ENCODE measurements around the gene AP4M1. TPM values are rescaled to one million over a fixed set of nuclear protein-coding genes. Genes with fewer than 3 reads are reported as not detected.

Gene AP4M1
- total RNA-seq, 4 donors from 2014 or later = 5.0 to 52.0 (median 33.6) TPM

DNA sequence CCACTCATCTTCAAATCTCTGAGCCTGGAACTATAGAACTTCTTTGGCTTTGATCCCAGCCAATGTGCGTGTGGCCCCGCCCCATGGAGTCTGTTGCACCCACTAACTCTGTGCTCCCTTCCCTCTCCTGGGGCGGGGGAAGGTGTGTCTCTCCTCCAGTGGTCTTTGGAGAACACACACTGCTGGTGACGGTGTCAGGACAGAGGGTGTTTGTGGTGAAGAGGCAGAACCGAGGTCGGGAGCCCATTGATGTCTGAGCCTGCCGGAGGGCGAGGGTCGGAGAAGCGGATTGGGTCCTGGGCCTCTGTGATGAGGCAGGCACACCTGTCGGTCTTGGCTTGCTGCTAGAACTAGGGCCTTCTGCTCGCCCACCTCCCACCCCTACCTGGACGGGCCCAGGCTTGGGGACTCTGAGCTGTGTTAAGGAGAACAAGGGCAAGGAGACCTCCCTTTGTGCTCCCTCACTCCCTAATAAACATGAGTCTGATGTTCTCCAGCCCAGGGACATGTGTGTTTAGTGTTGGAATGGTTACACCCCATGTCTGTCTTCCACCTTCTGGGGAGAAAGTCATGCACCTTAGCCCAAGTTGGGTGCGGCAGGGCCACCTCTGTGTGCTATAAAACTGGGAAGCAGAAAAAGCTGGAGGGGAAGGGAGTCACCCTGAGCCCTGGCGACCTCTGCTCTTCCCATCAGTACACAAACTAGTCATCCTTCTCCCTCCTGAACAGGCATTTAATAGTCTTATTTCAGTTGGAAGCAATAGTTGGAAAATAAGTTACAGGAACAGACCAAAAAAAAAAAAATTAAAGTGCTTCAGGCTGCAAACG lies 52.5 kb downstream of the AP4M1 start:
- no peaks in the 10 kb centered on the region for H3K27me3 ChIP-seq
- H3K36me3 ChIP-seq = no peaks in the 10 kb centered on the region
- no peak for TF ChIP-seq POLR2A (IDR thresholded peaks at IDR 0.05)
- TF ChIP-seq, protein P1, sequence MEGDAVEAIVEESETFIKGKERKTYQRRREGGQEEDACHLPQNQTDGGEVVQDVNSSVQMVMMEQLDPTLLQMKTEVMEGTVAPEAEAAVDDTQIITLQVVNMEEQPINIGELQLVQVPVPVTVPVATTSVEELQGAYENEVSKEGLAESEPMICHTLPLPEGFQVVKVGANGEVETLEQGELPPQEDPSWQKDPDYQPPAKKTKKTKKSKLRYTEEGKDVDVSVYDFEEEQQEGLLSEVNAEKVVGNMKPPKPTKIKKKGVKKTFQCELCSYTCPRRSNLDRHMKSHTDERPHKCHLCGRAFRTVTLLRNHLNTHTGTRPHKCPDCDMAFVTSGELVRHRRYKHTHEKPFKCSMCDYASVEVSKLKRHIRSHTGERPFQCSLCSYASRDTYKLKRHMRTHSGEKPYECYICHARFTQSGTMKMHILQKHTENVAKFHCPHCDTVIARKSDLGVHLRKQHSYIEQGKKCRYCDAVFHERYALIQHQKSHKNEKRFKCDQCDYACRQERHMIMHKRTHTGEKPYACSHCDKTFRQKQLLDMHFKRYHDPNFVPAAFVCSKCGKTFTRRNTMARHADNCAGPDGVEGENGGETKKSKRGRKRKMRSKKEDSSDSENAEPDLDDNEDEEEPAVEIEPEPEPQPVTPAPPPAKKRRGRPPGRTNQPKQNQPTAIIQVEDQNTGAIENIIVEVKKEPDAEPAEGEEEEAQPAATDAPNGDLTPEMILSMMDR (IDR thresholded peaks at IDR 0.05) = no peak
- intact Hi-C loops (cut with DNase I; ENCODE audit: low total_unique reads) = no loop called here
- no peak overlapping the region for H3K4me3 ChIP-seq
- no peak overlapping the region for H3K27ac ChIP-seq
- DNase-seq = no peak
- peaks cover 0 to 16% of the 10 kb centered on the region in 2 donors for H3K4me1 ChIP-seq
- H3K9me3 ChIP-seq = no peaks in the 10 kb centered on the region

DNA sequence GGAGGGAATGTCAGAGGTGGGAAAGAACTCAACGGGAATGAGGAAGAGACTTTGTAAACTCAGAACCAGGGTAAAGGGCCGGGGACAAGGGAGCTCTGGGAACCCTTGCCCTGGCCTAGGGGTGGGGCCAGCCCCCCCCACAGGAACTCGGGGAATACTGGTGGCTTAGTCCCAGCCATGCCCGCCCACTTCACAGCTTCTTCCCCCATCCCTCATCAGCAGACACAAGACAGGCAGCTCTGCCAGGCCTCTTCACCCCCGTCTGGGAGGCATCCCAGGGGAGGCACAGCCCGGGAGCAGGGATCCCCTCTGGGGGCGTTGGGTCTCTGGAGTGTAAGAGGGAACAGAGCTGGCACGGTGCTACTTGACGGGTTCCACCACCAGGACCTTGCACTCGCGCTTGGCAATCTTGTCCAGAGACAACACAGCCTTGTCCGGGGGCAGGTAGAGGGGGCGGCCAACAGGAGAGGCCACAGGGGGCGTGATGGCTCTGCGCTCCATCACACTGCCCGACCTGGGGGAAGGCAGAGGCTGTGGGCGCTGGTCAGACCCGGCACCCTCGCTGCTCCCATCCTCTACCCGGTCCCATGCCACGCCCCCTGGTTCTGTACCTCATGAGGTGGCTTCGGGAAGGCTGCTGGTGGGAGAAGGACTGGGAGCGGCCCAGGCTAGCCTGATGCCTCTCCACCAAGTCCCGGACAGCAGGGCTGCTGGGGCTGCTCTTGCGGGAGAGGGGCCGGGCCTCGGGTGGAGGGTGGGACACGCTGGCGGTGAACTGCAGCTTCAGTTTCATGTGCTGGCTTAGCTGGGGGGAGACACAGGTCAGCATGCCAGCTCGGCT lies 53.4 kb downstream of the AP4M1 start:
- Histone ChIP-seq H3K27me3 (no peaks in the 10 kb centered on the region), H3K36me3 (no peaks in the 10 kb centered on the region), H3K27ac (peak overlapping the region in 1 of 2 donors; percentile 10), H3K4me1 (peaks cover 0 to 11% of the 10 kb centered on the region in 2 donors), H3K4me3 (no peak overlapping the region), H3K9me3 (no peaks in the 10 kb centered on the region)
- intact Hi-C loops (cut with DNase I; ENCODE audit: low total_unique reads) = no loop called here
- no peak for DNase-seq
- TF ChIP-seq, protein P1 (IDR thresholded peaks at IDR 0.05) = no peak
- no peak for TF ChIP-seq POLR2A (IDR thresholded peaks at IDR 0.05)

DNA sequence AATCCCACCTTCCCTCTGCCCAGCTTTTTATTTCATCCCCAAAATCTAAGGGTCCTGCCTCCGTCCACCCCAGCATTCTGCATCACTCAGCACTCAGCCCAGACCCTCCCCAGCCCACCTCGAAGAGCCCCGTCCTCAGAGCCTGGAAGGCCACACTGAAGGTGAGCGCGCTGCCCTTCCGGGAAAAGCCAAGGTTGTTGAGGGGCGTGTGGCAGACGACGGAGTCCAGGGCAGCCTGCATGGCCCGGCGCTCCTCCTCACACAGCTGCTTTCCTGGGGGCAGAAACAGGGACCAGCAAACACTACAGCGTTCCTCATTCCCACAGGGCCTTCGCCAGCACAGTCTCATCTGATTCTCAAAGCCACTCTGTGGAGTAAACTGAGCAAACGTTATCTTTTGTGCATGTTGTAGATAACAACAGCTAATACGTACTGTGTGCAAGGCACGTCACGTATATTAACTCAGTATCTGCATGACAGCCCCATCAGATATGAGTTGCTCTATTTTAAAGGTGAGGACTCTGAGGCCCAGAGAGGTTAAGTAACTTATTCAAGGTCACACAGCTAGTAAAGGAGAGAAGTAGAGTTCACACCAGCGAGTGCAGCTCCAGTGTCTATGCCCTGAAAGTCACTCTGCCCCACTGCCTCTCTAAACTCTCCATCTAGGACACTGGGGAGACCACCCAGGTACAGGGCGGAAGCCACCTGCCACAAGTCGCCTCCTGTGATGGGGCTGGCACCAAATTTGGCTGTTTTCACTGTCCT lies 54.3 kb downstream of the AP4M1 start:
- Histone ChIP-seq H3K27me3 (no peaks in the 10 kb centered on the region), H3K36me3 (no peaks in the 10 kb centered on the region), H3K9me3 (no peaks in the 10 kb centered on the region), H3K27ac (no peak overlapping the region), H3K4me3 (no peak overlapping the region), H3K4me1 (peaks cover 0 to 8% of the 10 kb centered on the region in 2 donors)
- no peak for DNase-seq
- TF ChIP-seq, protein P1 (IDR thresholded peaks at IDR 0.05) = no peak
- TF ChIP-seq POLR2A (IDR thresholded peaks at IDR 0.05) = no peak
- intact Hi-C loops (cut with DNase I; ENCODE audit: low total_unique reads) = no loop called here

DNA sequence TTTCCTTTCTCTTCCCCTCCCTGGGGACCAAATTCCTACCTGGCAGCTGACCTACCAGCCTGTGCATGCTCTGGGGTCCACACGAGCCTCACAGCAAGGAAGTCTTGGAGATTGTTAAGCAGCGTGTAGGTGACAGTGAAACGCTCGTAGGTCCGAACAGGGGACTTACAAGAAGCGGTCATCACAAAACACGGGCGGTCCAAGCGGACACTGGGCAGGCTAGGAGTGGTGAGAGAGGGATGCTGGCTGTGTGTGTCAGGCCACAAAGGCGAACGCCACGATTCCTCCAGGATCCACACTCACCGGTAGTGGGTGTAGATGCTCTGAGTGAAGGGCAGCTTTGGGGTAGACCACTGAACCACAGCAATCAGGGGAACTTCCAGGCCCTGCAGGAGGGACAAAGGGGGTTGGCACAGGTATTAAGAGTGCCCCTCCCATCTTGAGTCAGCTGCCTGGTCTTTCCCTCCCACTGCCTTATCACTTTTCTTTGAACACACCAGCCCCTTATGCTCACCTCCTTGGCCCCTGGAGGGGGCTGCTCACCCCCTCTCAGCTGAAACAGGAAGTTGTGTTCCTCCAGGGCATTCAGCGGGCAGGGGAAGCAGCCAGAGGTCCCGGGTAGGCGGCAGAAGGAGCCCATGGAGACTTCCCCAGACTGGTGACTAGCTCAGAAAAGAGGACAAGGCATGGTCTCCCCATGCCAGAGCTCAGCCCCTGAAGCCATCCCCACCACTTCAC lies 55.1 kb downstream of the AP4M1 start:
- H3K27ac ChIP-seq = no peak overlapping the region
- intact Hi-C loops (cut with DNase I; ENCODE audit: low total_unique reads) = no loop called here
- H3K4me1 ChIP-seq = peaks cover 0 to 8% of the 10 kb centered on the region in 2 donors
- no peak overlapping the region for H3K4me3 ChIP-seq
- no peaks in the 10 kb centered on the region for H3K9me3 ChIP-seq
- DNase-seq = no peak
- H3K27me3 ChIP-seq = no peaks in the 10 kb centered on the region
- TF ChIP-seq, protein P1 (IDR thresholded peaks at IDR 0.05) = no peak
- no peak for TF ChIP-seq POLR2A (IDR thresholded peaks at IDR 0.05)
- H3K36me3 ChIP-seq = no peaks in the 10 kb centered on the region

All from uterus (tissue), 4 donors.